ENCODE data around the gene CYTH4. TPM values are rescaled to one million over a fixed set of nuclear protein-coding genes. Genes with fewer than 3 reads are reported as not detected.

The CYTH4 gene
- total and polyA plus RNA-seq, 2 of the 8 experiments (the other 6 are each of a cell fraction or from before 2014, with no cell fraction given): 0.09 TPM; not detected in 1

- no peak overlapping the region for H2BK120ac ChIP-seq (replicated peaks; ENCODE audit: low read depth, low read length)
- peak overlapping the region; percentile 44; the same call in 1 of the 2 replicates for H2BK5ac ChIP-seq (ENCODE audit: low read depth, low read length)
- CTCF ChIA-PET (ENCODE audit: partially characterized antibody): interaction anchor here (1.0 to 2.1 kb wide), 3 partner anchors 10 to 298 kb away, joined by 3 to 10 read pairs (median 4); no protein-coding TSS in a partner anchor
- H3K27ac ChIP-seq (ENCODE audit: low read depth, low read length): no peak overlapping the region
- H3K4me1 ChIP-seq (replicated peaks in 1 of 4; ENCODE audit: control insufficient read depth in 3 of 4, insufficient read depth in 4 of 4, low read length in 3 of 4): peaks cover 0 to 6% (median 1%) of the 10 kb centered on the region in 4 experiments; a peak in 2 of 7 replicates
- no peak overlapping the region for H3K23ac ChIP-seq (ENCODE audit: insufficient read length)
- H3K56ac ChIP-seq (replicated peaks; ENCODE audit: insufficient read length, low read depth, low read length): no peak overlapping the region
- 89% methylated on average over 16 of the region's 16 CpGs; no CpG with 5 or more reads in 1 of the 2 experiments for WGBS, 2 experiments (ENCODE audit: extremely low coverage in 1 of 2, insufficient coverage in 1 of 2, insufficient read length in 1 of 2, insufficient replicate concordance in 2 of 2, low coverage in 1 of 2, low lambda C conversion rate in 2 of 2, missing lambda C conversion rate in 1 of 2)
- H3K18ac ChIP-seq (ENCODE audit: extremely low read depth, low read length): no peak overlapping the region
- H2AFZ ChIP-seq (ENCODE audit: low read length): no peak overlapping the region
- no peak overlapping the region for H2AK5ac ChIP-seq (ENCODE audit: low read depth, low read length)
- H3K79me1 ChIP-seq (ENCODE audit: low read depth, low read length): no peaks in the 10 kb centered on the region
- no peak overlapping the region for H2BK12ac ChIP-seq (ENCODE audit: low read depth, low read length)
- no peak overlapping the region for H3K9ac ChIP-seq (replicated peaks in 1 of 4; ENCODE audit: extremely low read depth in 1 of 4, low read depth in 3 of 4, low read length in 3 of 4)
- FAIRE-seq: no peak
- H4K5ac ChIP-seq (ENCODE audit: insufficient read length, low read depth, low read length): no peak overlapping the region
- 0 out of 2 replicates have a peak overlapping the region, but pooled peaks have one; percentile 46 for H2BK15ac ChIP-seq (ENCODE audit: low read length)
- POLR2A ChIA-PET (ENCODE audit: partially characterized antibody): no interaction called here
- DNase-seq (ENCODE audit: low read depth in 1 of 2, low spot score in 2 of 2): no peak
- H4K20me1 ChIP-seq (replicated peaks in 1 of 2; ENCODE audit: control insufficient read depth in 1 of 2, insufficient read depth in 2 of 2, low read length in 2 of 2): no peaks in the 10 kb centered on the region
- no peaks in the 10 kb centered on the region for H3K9me3 ChIP-seq (ENCODE audit: insufficient read depth in 2 of 2, low read depth in 1 of 2, low read length in 1 of 2)
- H3K79me2 ChIP-seq (ENCODE audit: control insufficient read depth in 1 of 2, insufficient read depth in 2 of 2, low read length in 2 of 2): no peaks in the 10 kb centered on the region
- no peak overlapping the region for H4K8ac ChIP-seq (ENCODE audit: extremely low read depth, insufficient read depth, low read length)
- no peak for TF ChIP-seq USF2 (IDR thresholded peaks at IDR 0.05; ENCODE audit: low read length)
- TF ChIP-seq TEAD4 (IDR thresholded peaks at IDR 0.05; ENCODE audit: low read depth, low read length): no peak
- TF ChIP-seq RNF2 (IDR thresholded peaks at IDR 0.05; ENCODE audit: borderline replicate concordance, low read depth, low read length, missing control alignments, poor library complexity, severe bottlenecking): no peak
- H3K4ac ChIP-seq (replicated peaks; ENCODE audit: insufficient read length, low read depth, low read length): no peak overlapping the region
- H3K4me3 ChIP-seq (ENCODE audit: extremely low read depth in 1 of 4, insufficient read depth in 2 of 4, low read depth in 3 of 4, low read length in 4 of 4): no peak overlapping the region
- no peaks in the 10 kb centered on the region for H3K36me3 ChIP-seq (ENCODE audit: control insufficient read depth in 2 of 4, insufficient read depth in 4 of 4, low read length in 3 of 4)
- no peak overlapping the region for H3K14ac ChIP-seq (ENCODE audit: insufficient read length)
- no peaks in the 10 kb centered on the region for H3K23me2 ChIP-seq (ENCODE audit: low read depth, low read length)
- H4K91ac ChIP-seq (replicated peaks; ENCODE audit: insufficient read length, low read length): no peak overlapping the region
- H3K27me3 ChIP-seq (replicated peaks in 1 of 4; ENCODE audit: control insufficient read depth in 3 of 4, extremely low read depth in 1 of 4, insufficient read depth in 3 of 4, low read length in 3 of 4): no peaks in the 10 kb centered on the region
- no peak overlapping the region for H2BK20ac ChIP-seq (ENCODE audit: low read length)
- H3K4me2 ChIP-seq (ENCODE audit: insufficient read depth in 1 of 2, low read depth in 2 of 2, low read length in 2 of 2): no peak overlapping the region
Measured at GRCh38 chr22:37234736-37235711, 47.3 kb upstream of the CYTH4 start.

All from H1 (cell line).